Measurements from ENCODE around the gene EVL. TPM values are rescaled to one million over a fixed set of nuclear protein-coding genes. Genes with fewer than 3 reads are reported as not detected.

Gene EVL
- total and polyA plus RNA-seq, 2 of the 8 experiments (the other 6 are each of a cell fraction or from before 2014, with no cell fraction given): 30.7 to 64.6 TPM

DNA sequence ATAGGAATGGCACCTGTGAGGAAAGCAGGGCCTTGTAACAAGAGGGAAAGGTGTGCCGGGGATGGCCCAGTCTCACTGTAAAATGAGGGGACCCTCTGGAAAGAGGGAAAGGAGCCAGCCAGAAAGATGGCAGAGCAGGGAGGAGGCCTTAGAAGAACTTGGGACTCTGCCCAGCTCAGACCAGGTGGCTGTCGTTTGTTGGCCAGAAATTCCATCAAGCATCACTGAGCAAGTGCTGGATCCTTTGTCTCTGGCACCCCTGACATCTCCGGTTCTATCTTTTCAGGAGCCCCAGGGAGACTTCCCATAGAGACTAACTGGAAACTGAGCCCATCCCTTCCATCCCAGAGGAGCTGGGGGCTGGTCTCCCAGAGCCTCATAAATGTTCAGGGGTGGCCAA is 50.9 kb downstream of the EVL start:
- Histone ChIP-seq H4K20me1 (replicated peaks in 1 of 2; ENCODE audit: control insufficient read depth in 1 of 2, insufficient read depth in 2 of 2, low read length in 2 of 2) (peaks cover 0 to 5% of the 10 kb centered on the region in 2 experiments), H2BK15ac (ENCODE audit: low read length) (no peak overlapping the region), H4K91ac (replicated peaks; ENCODE audit: insufficient read length, low read length) (no peak overlapping the region), H3K4me1 (replicated peaks in 1 of 4; ENCODE audit: control insufficient read depth in 3 of 4, insufficient read depth in 4 of 4, low read length in 3 of 4) (no peaks in the 10 kb centered on the region), H3K79me1 (ENCODE audit: low read depth, low read length) (no peaks in the 10 kb centered on the region), H4K8ac (ENCODE audit: extremely low read depth, insufficient read depth, low read length) (no peak overlapping the region), H3K9ac (replicated peaks in 1 of 4; ENCODE audit: extremely low read depth in 1 of 4, low read depth in 3 of 4, low read length in 3 of 4) (no peak overlapping the region), H3K23ac (ENCODE audit: insufficient read length) (no peak overlapping the region), H3K9me3 (ENCODE audit: insufficient read depth in 2 of 2, low read depth in 1 of 2, low read length in 1 of 2) (no peaks in the 10 kb centered on the region), H3K56ac (replicated peaks; ENCODE audit: insufficient read length, low read depth, low read length) (no peak overlapping the region), H2BK20ac (ENCODE audit: low read length) (no peak overlapping the region), H2BK120ac (replicated peaks; ENCODE audit: low read depth, low read length) (no peak overlapping the region), H3K4ac (replicated peaks; ENCODE audit: insufficient read length, low read depth, low read length) (no peak overlapping the region), H2AK5ac (ENCODE audit: low read depth, low read length) (no peak overlapping the region), H3K79me2 (ENCODE audit: control insufficient read depth in 1 of 2, insufficient read depth in 2 of 2, low read length in 2 of 2) (no peaks in the 10 kb centered on the region), H2BK12ac (ENCODE audit: low read depth, low read length) (no peak overlapping the region), H2BK5ac (ENCODE audit: low read depth, low read length) (no peak overlapping the region), H3K27me3 (replicated peaks in 1 of 4; ENCODE audit: control insufficient read depth in 3 of 4, extremely low read depth in 1 of 4, insufficient read depth in 3 of 4, low read length in 3 of 4) (no peaks in the 10 kb centered on the region), H4K5ac (ENCODE audit: insufficient read length, low read depth, low read length) (no peak overlapping the region), H2AFZ (ENCODE audit: low read length) (no peak overlapping the region), H3K14ac (ENCODE audit: insufficient read length) (no peak overlapping the region), H3K27ac (ENCODE audit: low read depth, low read length) (no peak overlapping the region), H3K4me2 (ENCODE audit: insufficient read depth in 1 of 2, low read depth in 2 of 2, low read length in 2 of 2) (no peak overlapping the region), H3K4me3 (ENCODE audit: extremely low read depth in 1 of 4, insufficient read depth in 2 of 4, low read depth in 3 of 4, low read length in 4 of 4) (no peak overlapping the region), H3K18ac (ENCODE audit: extremely low read depth, low read length) (no peak overlapping the region), H3K36me3 (ENCODE audit: control insufficient read depth in 2 of 4, insufficient read depth in 4 of 4, low read length in 3 of 4) (no peaks in the 10 kb centered on the region), H3K23me2 (ENCODE audit: low read depth, low read length) (no peaks in the 10 kb centered on the region)
- FAIRE-seq (no peak), DNase-seq (ENCODE audit: low read depth in 1 of 2, low spot score in 2 of 2) (no peak)
- TF ChIP-seq CTBP2 (IDR thresholded peaks at IDR 0.05; ENCODE audit: borderline replicate concordance, insufficient read depth, insufficient read length, low read length) (no peak), CBX5 (IDR thresholded peaks at IDR 0.05; ENCODE audit: low read depth, low read length) (no peak), SP2 (IDR thresholded peaks at IDR 0.05; ENCODE audit: low read length) (no peak), EP300 (IDR thresholded peaks at IDR 0.05; ENCODE audit: borderline replicate concordance in 1 of 2, low read depth in 2 of 2, low read length in 2 of 2) (no peak), POLR2A (IDR thresholded peaks at IDR 0.05; ENCODE audit: control extremely low read depth in 1 of 2, low read depth in 2 of 2, low read length in 2 of 2) (no peak), CEBPB (IDR thresholded peaks at IDR 0.05; ENCODE audit: low read depth, low read length) (no peak), SAP30 (IDR thresholded peaks at IDR 0.05; ENCODE audit: insufficient read depth, insufficient replicate concordance, low read length) (no peak)
- TF ChIP-seq, protein P1, sequence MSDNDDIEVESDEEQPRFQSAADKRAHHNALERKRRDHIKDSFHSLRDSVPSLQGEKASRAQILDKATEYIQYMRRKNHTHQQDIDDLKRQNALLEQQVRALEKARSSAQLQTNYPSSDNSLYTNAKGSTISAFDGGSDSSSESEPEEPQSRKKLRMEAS (IDR thresholded peaks at IDR 0.05): no peak
- WGBS, 2 experiments (ENCODE audit: extremely low coverage in 1 of 2, insufficient coverage in 1 of 2, insufficient read length in 1 of 2, insufficient replicate concordance in 2 of 2, low coverage in 1 of 2, low lambda C conversion rate in 2 of 2, missing lambda C conversion rate in 1 of 2): 96% methylated on average over 3 of the region's 3 CpGs; no CpG with 5 or more reads in 1 of the 2 experiments
- POLR2A ChIA-PET (ENCODE audit: partially characterized antibody): interaction anchor here (1.1 kb wide), 1 partner anchor 18 kb away, joined by 3 read pairs; no protein-coding TSS in a partner anchor
- CTCF ChIA-PET (ENCODE audit: partially characterized antibody): interaction anchor here (0.6 to 12.1 kb wide), 11 partner anchors 10 to 135 kb away, joined by 3 to 104 read pairs (median 4); no protein-coding TSS in a partner anchor

All from H1 (cell line).